DOHH2 (cell line): Measurements from ENCODE around the gene BCAR3.

Experiments
- H3F3A ChIP-seq: fragments of 200-600 bp; sonication (generic), shearing (Covaris generic); 2 replicates; pipeline ENCODE4 v1.6.0; 2016; ENCODE audit warnings: antibody characterized with exemption, mild to moderate bottlenecking; ENCODE audit not compliant: control insufficient read depth, insufficient read depth
- H3K27ac ChIP-seq: fragments of 200-600 bp; sonication (generic); 2 replicates; pipeline ENCODE4 v1.5.1; 2014; ENCODE audit warnings: low read depth, mild to moderate bottlenecking, low read length, moderate library complexity
- H3K27me3 ChIP-seq: fragments of 200-600 bp; sonication (generic); 2 replicates; pipeline ENCODE4 v1.6.1; 2014; ENCODE audit warnings: mild to moderate bottlenecking, low read length, mixed read lengths; ENCODE audit not compliant: control insufficient read depth
- H3K36me3 ChIP-seq: fragments of 200-600 bp; sonication (generic); 2 replicates; pipeline ENCODE4 v1.6.1; 2014; ENCODE audit warnings: mild to moderate bottlenecking, low read length, moderate library complexity, mixed read lengths; ENCODE audit not compliant: control insufficient read depth
- H3K4me1 ChIP-seq: fragments of 200-600 bp; sonication (generic); 2 replicates; pipeline ENCODE4 v1.6.1; 2014; ENCODE audit warnings: mild to moderate bottlenecking, low read length, mixed read lengths; ENCODE audit not compliant: control insufficient read depth
- H3K4me2 ChIP-seq: fragments of 200-600 bp; sonication (generic); 2 replicates; pipeline ENCODE4 v1.6.0; 2014; ENCODE audit warnings: mild to moderate bottlenecking, low read length, moderate library complexity
- H3K4me3 ChIP-seq: fragments of 200-600 bp; sonication (generic); 2 replicates; pipeline ENCODE4 v1.5.1; 2014; ENCODE audit warnings: mild to moderate bottlenecking, low read length, mixed read lengths
- H3K79me2 ChIP-seq: fragments of 200-600 bp; sonication (generic); 2 replicates; pipeline ENCODE4 v1.6.1; 2014; ENCODE audit warnings: mild to moderate bottlenecking, low read length, mixed read lengths; ENCODE audit not compliant: control insufficient read depth
- H3K9me2 ChIP-seq: fragments of 200-600 bp; sonication (generic); replicated peaks from 2 replicates; pipeline ENCODE4 v1.6.1; 2014; ENCODE audit warnings: mild to moderate bottlenecking, low read length, mixed read lengths; ENCODE audit not compliant: control insufficient read depth
- H3K9me3 ChIP-seq: fragments of 200-600 bp; sonication (generic); 2 replicates; pipeline ENCODE4 v1.6.1; 2014; ENCODE audit warnings: antibody characterized with exemption, low read length, mixed read lengths; ENCODE audit not compliant: control insufficient read depth, insufficient read depth
- H4K20me1 ChIP-seq: fragments of 200-600 bp; sonication (generic); 2 replicates; pipeline ENCODE4 v1.6.0; 2014; ENCODE audit warnings: low read depth, mild to moderate bottlenecking, antibody characterized with exemption, low read length, moderate library complexity; ENCODE audit not compliant: control insufficient read depth, insufficient read depth
- CTCF ChIP-seq: fragments of 200-600 bp; sonication (generic); IDR thresholded peaks from one replicate; pipeline ENCODE4 v1.5.1; 2014; ENCODE audit warnings: antibody characterized with exemption, mild to moderate bottlenecking, low read depth, low read length; ENCODE audit not compliant: poor library complexity, severe bottlenecking
- EZH2phosphoT487 ChIP-seq: fragments of 200-600 bp; sonication (generic); IDR thresholded peaks from 2 replicates; pipeline ENCODE4 v1.6.1; 2017; ENCODE audit warnings: borderline replicate concordance, mild to moderate bottlenecking, antibody characterized with exemption, low read length, moderate library complexity, mixed read lengths

BCAR3 gene

GRCh38 chr1:93717640-93718039, 36.0 kb upstream of the BCAR3 start:
- Histone ChIP-seq H3K36me3 (no peaks in the 10 kb centered on the region), H3K4me1 (peaks cover 75% of the 10 kb centered on the region), H3K9me3 (no peaks in the 10 kb centered on the region), H3K79me2 (peaks cover 3% of the 10 kb centered on the region; the same call in 1 of the 2 replicates), H3K27ac (peak overlapping the region; percentile 99), H3K9me2 (no peaks in the 10 kb centered on the region), H3K27me3 (no peaks in the 10 kb centered on the region), H4K20me1 (no peaks in the 10 kb centered on the region), H3K4me3 (peak overlapping the region; percentile 60; the same call in 1 of the 2 replicates), H3F3A (peaks cover 35% of the 10 kb centered on the region), H3K4me2 (peak overlapping the region; percentile 72)
- TF ChIP-seq CTCF: no peak
- TF ChIP-seq EZH2phosphoT487: no peak

DNA sequence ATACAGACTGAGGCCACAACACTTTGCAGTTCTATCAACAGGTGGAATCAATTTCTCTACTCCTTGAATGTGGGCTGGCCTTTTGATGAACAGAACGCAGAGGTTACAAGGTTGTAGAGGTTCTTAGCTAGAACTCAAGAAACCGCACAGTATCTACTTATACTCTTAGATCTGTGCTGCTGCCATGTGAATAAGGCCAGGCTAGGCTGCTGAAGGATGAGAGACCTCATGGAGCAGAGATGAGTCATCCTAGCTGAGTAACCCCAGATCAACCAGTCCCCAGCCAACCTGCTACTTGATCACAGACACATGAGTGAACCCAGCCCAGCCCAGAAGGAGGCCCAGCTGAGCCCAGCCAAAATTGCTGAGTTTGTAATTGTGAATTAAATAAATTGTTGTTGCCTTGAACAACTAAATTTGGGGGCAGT, 35.3 kb upstream of the BCAR3 start:
- Histone ChIP-seq H3K27me3 (no peaks in the 10 kb centered on the region), H3K27ac (peak overlapping the region; percentile 99), H4K20me1 (no peaks in the 10 kb centered on the region), H3K4me1 (peaks cover 78% of the 10 kb centered on the region), H3K9me2 (no peaks in the 10 kb centered on the region), H3F3A (peaks cover 35% of the 10 kb centered on the region), H3K36me3 (no peaks in the 10 kb centered on the region), H3K79me2 (peaks cover 3% of the 10 kb centered on the region; the same call in 1 of the 2 replicates), H3K4me2 (peak overlapping the region; percentile 72), H3K9me3 (no peaks in the 10 kb centered on the region), H3K4me3 (peak overlapping the region; percentile 60)
- TF ChIP-seq EZH2phosphoT487 (no peak), CTCF (no peak)

GRCh38 chr1:93716163-93716562, 34.5 kb upstream of the BCAR3 start:
- Histone ChIP-seq H3K4me2 (peak overlapping the region; percentile 72), H4K20me1 (no peaks in the 10 kb centered on the region), H3K27me3 (no peaks in the 10 kb centered on the region), H3K4me1 (peaks cover 86% of the 10 kb centered on the region), H3K9me3 (no peaks in the 10 kb centered on the region), H3K36me3 (no peaks in the 10 kb centered on the region), H3F3A (peaks cover 35% of the 10 kb centered on the region), H3K4me3 (peak overlapping the region; percentile 60), H3K27ac (peak overlapping the region; percentile 99), H3K79me2 (peaks cover 3% of the 10 kb centered on the region; the same call in 1 of the 2 replicates), H3K9me2 (no peaks in the 10 kb centered on the region)
- TF ChIP-seq CTCF (no peak), EZH2phosphoT487 (no peak)
